GM23338 (cell line): ENCODE results near the gene NOTCH1. TPM values are rescaled to one million over a fixed set of nuclear protein-coding genes. Genes with fewer than 3 reads are reported as not detected.

Source experiments
- ATAC-seq: fragments of 200-7000 bp; cut with Tn5 transposase; 3 replicates; pipeline ENCODE4 v1.9.1; 2020
- DNase-seq: peaks from one replicate; pipeline ENCODE4 v3.0.0-alpha.2; 2015; ENCODE audit warnings: low spot score
- H2AFZ ChIP-seq: fragments of 200-600 bp; sonication (generic); 2 replicates; pipeline ENCODE4 v1.8.0; 2016; ENCODE audit warnings: antibody characterized with exemption, mild to moderate bottlenecking, moderate library complexity
- H3F3A ChIP-seq: fragments of 200-600 bp; sonication (generic); replicated peaks from 2 replicates; pipeline ENCODE4 v1.8.0; 2017; ENCODE audit warnings: antibody characterized with exemption, mixed run types, low read depth
- H3K27ac ChIP-seq: fragments of 200-600 bp; sonication (generic); 2 replicates; pipeline ENCODE4 v1.6.1; 2016; ENCODE audit warnings: low read depth
- H3K27me3 ChIP-seq: fragments of 200-600 bp; sonication (generic); 2 replicates; pipeline ENCODE4 v1.8.0; 2016; ENCODE audit warnings: mild to moderate bottlenecking, mixed run types, moderate library complexity; ENCODE audit not compliant: insufficient read depth
- H3K36me3 ChIP-seq: fragments of 200-600 bp; sonication (generic); 2 replicates; pipeline ENCODE4 v1.8.0; 2016; ENCODE audit warnings: mild to moderate bottlenecking; ENCODE audit not compliant: insufficient read depth
- H3K4me1 ChIP-seq: fragments of 200-600 bp; sonication (generic); 2 replicates; pipeline ENCODE4 v1.8.0; 2016; ENCODE audit warnings: mild to moderate bottlenecking, moderate library complexity; ENCODE audit not compliant: insufficient read depth
- H3K4me2 ChIP-seq: fragments of 200-600 bp; sonication (generic); 2 replicates; pipeline ENCODE4 v1.7.1; 2017; ENCODE audit warnings: mixed run types
- H3K4me3 ChIP-seq: fragments of 200-600 bp; sonication (generic); 2 replicates; pipeline ENCODE4 v1.6.1; 2016; ENCODE audit warnings: mixed run types
- H3K79me2 ChIP-seq: fragments of 200-600 bp; sonication (generic); replicated peaks from 2 replicates; pipeline ENCODE4 v1.8.0; 2017; ENCODE audit warnings: mild to moderate bottlenecking; ENCODE audit not compliant: insufficient read depth
- H3K9me2 ChIP-seq: fragments of 200-600 bp; sonication (generic); 2 replicates; pipeline ENCODE4 v1.8.0; 2017; ENCODE audit not compliant: insufficient read depth
- H4K20me1 ChIP-seq: fragments of 200-600 bp; sonication (generic); replicated peaks from 2 replicates; pipeline ENCODE4 v1.8.0; 2017; ENCODE audit warnings: mild to moderate bottlenecking; ENCODE audit not compliant: insufficient read depth
- H3K27ac Mint-ChIP-seq: 2 replicates; pipeline ENCODE4 v1.8.0; 2020; ENCODE audit warnings: inconsistent platforms, mild to moderate bottlenecking, moderate library complexity, mixed read lengths
- H3K27me3 Mint-ChIP-seq: 3 replicates; pipeline ENCODE4 v1.8.0; 2022; ENCODE audit warnings: low read depth, mild to moderate bottlenecking, moderate library complexity, mixed read lengths, inconsistent platforms; ENCODE audit not compliant: insufficient read depth, poor library complexity
- H3K36me3 Mint-ChIP-seq: 3 replicates; pipeline ENCODE4 v1.8.0; 2021; ENCODE audit warnings: low read depth, mild to moderate bottlenecking, inconsistent platforms, moderate library complexity, mixed read lengths
- H3K4me1 Mint-ChIP-seq: 3 replicates; pipeline ENCODE4 v1.8.0; 2020; ENCODE audit warnings: mild to moderate bottlenecking, inconsistent platforms, mixed read lengths
- H3K4me3 Mint-ChIP-seq: 3 replicates; pipeline ENCODE4 v1.8.0; 2021; ENCODE audit warnings: moderate library complexity, mild to moderate bottlenecking, inconsistent platforms, mixed read lengths
- H3K9me3 Mint-ChIP-seq: 3 replicates; pipeline ENCODE4 v1.8.0; 2020; ENCODE audit warnings: moderate library complexity, mild to moderate bottlenecking, inconsistent platforms, mixed read lengths
- CREB1 ChIP-seq: fragments of 250-450 bp; sonication (Bioruptor Pico); IDR thresholded peaks from 2 replicates; pipeline ENCODE4 v1.5.0; 2020; ENCODE audit warnings: low read depth, mild to moderate bottlenecking, moderate library complexity
- EZH2 ChIP-seq: fragments of 200-600 bp; sonication (generic); IDR thresholded peaks from one replicate; pipeline ENCODE4 v1.8.0; 2017; ENCODE audit warnings: antibody characterized with exemption, mild to moderate bottlenecking, low read depth; ENCODE audit not compliant: unreplicated experiment
- EZH2phosphoT487 ChIP-seq: fragments of 200-600 bp; sonication (generic); IDR thresholded peaks from one replicate; pipeline ENCODE4 v1.8.1; 2018; ENCODE audit warnings: antibody characterized with exemption; ENCODE audit not compliant: unreplicated experiment
- JUNB ChIP-seq: IDR thresholded peaks from one replicate; pipeline ENCODE4 v1.6.1; 2016; ENCODE audit warnings: antibody characterized with exemption; ENCODE audit not compliant: unreplicated experiment
- NANOG ChIP-seq: IDR thresholded peaks from 2 replicates; pipeline ENCODE4 v1.6.1; 2016; ENCODE audit warnings: antibody characterized with exemption, borderline replicate concordance
- ZNF114 ChIP-seq: fragments of 250-450 bp; sonication (Bioruptor Pico); IDR thresholded peaks from 2 replicates; pipeline ENCODE4 v1.5.0; 2020; ENCODE audit warnings: mild to moderate bottlenecking, moderate library complexity
- ZNF331 ChIP-seq: fragments of 250-450 bp; sonication (Bioruptor Pico); IDR thresholded peaks from 2 replicates; pipeline ENCODE4 v1.5.0; 2020; ENCODE audit warnings: low read depth, mild to moderate bottlenecking, moderate library complexity
- polyA plus RNA-seq: library from polyadenylated mRNA; unstranded; fragments of >200 nt; fragmentation: Nextera tagmentation; extraction: Ambion mirVana; gene quantifications from 2 replicates; pipeline ENCODE4 v1.2.1, GENCODE V29; 2016
- total RNA-seq: library from RNA; depleted of rRNA; stranded (reverse); fragments of >200 nt; shearing (Covaris generic); gene quantifications from 2 replicates; pipeline ENCODE4 v1.2.3, GENCODE V29; 2014
- TF ChIP-seq, protein P1 (sequence below): fragments of 250-450 bp; sonication (Bioruptor Pico); IDR thresholded peaks from 2 replicates; pipeline ENCODE4 v1.5.0; 2020; ENCODE audit warnings: mild to moderate bottlenecking, moderate library complexity
- TF ChIP-seq, protein P2 (sequence below): IDR thresholded peaks from one replicate; pipeline ENCODE4 v1.6.1; 2018; ENCODE audit warnings: antibody characterized with exemption; ENCODE audit not compliant: unreplicated experiment
- TF ChIP-seq, protein P3 (sequence below): IDR thresholded peaks from 2 replicates; pipeline ENCODE4 v1.6.1; 2016; ENCODE audit warnings: antibody characterized with exemption
- TF ChIP-seq, protein P4 (sequence below), 2 experiments: fragments of 200-600 bp in 1 of 2; sonication (generic) in 1 of 2; conservative IDR thresholded peaks; 2 replicates each; pipeline versions ENCODE4 v1.5.1 to v1.6.1; 2016 to 2017; ENCODE audit warnings: antibody characterized with exemption in 2 of 2, low read depth in 2 of 2, mild to moderate bottlenecking in 2 of 2, moderate library complexity in 1 of 2

Gene NOTCH1
- total and polyA plus RNA-seq, 2 experiments from 2014 or later: 9.9 to 97.2 TPM

- TF ChIP-seq NANOG (no peak), EZH2phosphoT487 (no peak)
These were observed 20.6 kb downstream of the NOTCH1 start (continued) for GRCh38 chr9:136525207-136525606.

DNA sequence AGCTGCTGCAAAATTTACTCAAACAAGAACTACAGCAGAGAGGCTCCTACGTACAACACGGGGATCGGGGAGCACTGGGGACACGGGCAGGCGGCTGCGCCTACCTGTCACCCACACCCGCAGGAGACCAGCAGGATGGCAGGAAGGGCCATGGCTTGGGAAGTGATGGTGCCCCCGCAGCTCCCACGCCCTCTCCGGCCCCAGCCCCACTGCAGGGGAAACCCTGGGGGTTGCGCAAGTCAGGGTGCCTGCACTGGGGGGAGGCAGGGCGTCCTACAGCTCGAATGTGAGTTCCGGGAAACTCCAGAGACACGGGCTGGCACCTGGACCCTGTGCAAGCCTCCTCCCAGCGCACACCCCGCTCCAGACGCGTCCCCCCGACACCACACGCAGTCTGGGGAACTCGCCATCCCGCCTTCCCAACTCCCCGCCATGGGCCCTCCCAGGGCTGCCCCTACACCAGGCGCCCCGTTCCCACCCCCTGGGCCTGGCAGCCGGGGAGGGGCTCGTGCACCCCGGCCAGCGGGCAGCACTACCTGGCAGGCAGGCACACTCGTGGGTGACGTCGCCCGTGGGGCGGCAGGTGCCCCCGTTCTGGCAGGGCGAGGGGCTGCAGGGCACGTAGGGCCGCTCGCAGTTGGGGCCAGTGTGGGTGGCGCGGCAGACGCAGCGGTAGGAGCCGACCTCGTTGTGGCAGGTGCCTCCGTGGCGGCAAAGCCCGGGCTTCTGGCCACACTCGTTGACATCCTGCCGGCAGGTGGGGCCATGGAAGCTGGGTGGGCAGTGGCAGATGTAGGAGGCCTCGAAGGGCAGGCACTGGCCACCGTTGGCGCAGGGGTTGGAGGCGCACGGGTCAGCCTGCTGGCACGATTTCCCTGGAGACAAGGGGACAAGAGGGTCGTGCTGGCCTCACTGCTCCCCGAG lies 23.3 kb downstream of the NOTCH1 start:
- ATAC-seq: no peak
- H3K4me3 ChIP-seq: no peak overlapping the region
- no peak overlapping the region for H3K4me3 Mint-ChIP-seq
- TF ChIP-seq, protein P1, sequence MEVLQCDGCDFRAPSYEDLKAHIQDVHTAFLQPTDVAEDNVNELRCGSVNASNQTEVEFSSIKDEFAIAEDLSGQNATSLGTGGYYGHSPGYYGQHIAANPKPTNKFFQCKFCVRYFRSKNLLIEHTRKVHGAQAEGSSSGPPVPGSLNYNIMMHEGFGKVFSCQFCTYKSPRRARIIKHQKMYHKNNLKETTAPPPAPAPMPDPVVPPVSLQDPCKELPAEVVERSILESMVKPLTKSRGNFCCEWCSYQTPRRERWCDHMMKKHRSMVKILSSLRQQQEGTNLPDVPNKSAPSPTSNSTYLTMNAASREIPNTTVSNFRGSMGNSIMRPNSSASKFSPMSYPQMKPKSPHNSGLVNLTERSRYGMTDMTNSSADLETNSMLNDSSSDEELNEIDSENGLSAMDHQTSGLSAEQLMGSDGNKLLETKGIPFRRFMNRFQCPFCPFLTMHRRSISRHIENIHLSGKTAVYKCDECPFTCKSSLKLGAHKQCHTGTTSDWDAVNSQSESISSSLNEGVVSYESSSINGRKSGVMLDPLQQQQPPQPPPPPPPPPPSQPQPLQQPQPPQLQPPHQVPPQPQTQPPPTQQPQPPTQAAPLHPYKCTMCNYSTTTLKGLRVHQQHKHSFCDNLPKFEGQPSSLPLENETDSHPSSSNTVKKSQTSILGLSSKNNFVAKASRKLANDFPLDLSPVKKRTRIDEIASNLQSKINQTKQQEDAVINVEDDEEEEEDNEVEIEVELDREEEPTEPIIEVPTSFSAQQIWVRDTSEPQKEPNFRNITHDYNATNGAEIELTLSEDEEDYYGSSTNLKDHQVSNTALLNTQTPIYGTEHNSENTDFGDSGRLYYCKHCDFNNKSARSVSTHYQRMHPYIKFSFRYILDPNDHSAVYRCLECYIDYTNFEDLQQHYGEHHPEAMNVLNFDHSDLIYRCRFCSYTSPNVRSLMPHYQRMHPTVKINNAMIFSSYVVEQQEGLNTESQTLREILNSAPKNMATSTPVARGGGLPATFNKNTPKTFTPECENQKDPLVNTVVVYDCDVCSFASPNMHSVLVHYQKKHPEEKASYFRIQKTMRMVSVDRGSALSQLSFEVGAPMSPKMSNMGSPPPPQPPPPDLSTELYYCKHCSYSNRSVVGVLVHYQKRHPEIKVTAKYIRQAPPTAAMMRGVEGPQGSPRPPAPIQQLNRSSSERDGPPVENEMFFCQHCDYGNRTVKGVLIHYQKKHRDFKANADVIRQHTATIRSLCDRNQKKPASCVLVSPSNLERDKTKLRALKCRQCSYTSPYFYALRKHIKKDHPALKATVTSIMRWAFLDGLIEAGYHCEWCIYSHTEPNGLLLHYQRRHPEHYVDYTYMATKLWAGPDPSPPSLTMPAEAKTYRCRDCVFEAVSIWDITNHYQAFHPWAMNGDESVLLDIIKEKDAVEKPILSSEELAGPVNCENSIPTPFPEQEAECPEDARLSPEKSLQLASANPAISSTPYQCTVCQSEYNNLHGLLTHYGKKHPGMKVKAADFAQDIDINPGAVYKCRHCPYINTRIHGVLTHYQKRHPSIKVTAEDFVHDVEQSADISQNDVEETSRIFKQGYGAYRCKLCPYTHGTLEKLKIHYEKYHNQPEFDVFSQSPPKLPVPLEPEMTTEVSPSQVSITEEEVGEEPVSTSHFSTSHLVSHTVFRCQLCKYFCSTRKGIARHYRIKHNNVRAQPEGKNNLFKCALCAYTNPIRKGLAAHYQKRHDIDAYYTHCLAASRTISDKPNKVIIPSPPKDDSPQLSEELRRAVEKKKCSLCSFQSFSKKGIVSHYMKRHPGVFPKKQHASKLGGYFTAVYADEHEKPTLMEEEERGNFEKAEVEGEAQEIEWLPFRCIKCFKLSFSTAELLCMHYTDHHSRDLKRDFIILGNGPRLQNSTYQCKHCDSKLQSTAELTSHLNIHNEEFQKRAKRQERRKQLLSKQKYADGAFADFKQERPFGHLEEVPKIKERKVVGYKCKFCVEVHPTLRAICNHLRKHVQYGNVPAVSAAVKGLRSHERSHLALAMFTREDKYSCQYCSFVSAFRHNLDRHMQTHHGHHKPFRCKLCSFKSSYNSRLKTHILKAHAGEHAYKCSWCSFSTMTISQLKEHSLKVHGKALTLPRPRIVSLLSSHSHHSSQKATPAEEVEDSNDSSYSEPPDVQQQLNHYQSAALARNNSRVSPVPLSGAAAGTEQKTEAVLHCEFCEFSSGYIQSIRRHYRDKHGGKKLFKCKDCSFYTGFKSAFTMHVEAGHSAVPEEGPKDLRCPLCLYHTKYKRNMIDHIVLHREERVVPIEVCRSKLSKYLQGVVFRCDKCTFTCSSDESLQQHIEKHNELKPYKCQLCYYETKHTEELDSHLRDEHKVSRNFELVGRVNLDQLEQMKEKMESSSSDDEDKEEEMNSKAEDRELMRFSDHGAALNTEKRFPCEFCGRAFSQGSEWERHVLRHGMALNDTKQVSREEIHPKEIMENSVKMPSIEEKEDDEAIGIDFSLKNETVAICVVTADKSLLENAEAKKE (CRISPR knock-in tag): no peak
- TF ChIP-seq CREB1 (CRISPR knock-in tag) (no peak), ZNF114 (CRISPR knock-in tag) (no peak), EZH2 (no peak), ZNF331 (no peak), EZH2phosphoT487 (no peak), JUNB (no peak)
- TF ChIP-seq, protein P2, sequence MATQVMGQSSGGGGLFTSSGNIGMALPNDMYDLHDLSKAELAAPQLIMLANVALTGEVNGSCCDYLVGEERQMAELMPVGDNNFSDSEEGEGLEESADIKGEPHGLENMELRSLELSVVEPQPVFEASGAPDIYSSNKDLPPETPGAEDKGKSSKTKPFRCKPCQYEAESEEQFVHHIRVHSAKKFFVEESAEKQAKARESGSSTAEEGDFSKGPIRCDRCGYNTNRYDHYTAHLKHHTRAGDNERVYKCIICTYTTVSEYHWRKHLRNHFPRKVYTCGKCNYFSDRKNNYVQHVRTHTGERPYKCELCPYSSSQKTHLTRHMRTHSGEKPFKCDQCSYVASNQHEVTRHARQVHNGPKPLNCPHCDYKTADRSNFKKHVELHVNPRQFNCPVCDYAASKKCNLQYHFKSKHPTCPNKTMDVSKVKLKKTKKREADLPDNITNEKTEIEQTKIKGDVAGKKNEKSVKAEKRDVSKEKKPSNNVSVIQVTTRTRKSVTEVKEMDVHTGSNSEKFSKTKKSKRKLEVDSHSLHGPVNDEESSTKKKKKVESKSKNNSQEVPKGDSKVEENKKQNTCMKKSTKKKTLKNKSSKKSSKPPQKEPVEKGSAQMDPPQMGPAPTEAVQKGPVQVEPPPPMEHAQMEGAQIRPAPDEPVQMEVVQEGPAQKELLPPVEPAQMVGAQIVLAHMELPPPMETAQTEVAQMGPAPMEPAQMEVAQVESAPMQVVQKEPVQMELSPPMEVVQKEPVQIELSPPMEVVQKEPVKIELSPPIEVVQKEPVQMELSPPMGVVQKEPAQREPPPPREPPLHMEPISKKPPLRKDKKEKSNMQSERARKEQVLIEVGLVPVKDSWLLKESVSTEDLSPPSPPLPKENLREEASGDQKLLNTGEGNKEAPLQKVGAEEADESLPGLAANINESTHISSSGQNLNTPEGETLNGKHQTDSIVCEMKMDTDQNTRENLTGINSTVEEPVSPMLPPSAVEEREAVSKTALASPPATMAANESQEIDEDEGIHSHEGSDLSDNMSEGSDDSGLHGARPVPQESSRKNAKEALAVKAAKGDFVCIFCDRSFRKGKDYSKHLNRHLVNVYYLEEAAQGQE: no peak
- TF ChIP-seq, protein P3, sequence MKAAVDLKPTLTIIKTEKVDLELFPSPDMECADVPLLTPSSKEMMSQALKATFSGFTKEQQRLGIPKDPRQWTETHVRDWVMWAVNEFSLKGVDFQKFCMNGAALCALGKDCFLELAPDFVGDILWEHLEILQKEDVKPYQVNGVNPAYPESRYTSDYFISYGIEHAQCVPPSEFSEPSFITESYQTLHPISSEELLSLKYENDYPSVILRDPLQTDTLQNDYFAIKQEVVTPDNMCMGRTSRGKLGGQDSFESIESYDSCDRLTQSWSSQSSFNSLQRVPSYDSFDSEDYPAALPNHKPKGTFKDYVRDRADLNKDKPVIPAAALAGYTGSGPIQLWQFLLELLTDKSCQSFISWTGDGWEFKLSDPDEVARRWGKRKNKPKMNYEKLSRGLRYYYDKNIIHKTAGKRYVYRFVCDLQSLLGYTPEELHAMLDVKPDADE: no peak
- TF ChIP-seq, protein P4, sequence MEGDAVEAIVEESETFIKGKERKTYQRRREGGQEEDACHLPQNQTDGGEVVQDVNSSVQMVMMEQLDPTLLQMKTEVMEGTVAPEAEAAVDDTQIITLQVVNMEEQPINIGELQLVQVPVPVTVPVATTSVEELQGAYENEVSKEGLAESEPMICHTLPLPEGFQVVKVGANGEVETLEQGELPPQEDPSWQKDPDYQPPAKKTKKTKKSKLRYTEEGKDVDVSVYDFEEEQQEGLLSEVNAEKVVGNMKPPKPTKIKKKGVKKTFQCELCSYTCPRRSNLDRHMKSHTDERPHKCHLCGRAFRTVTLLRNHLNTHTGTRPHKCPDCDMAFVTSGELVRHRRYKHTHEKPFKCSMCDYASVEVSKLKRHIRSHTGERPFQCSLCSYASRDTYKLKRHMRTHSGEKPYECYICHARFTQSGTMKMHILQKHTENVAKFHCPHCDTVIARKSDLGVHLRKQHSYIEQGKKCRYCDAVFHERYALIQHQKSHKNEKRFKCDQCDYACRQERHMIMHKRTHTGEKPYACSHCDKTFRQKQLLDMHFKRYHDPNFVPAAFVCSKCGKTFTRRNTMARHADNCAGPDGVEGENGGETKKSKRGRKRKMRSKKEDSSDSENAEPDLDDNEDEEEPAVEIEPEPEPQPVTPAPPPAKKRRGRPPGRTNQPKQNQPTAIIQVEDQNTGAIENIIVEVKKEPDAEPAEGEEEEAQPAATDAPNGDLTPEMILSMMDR (conservative IDR thresholded peaks at IDR 0.05; ENCODE audit: low read depth in 2 of 2): no peak

More for the DNA sequence above, 23.3 kb downstream of the NOTCH1 start:
- Histone ChIP-seq H4K20me1 (peaks cover 10% of the 10 kb centered on the region; the same call in 1 of the 2 replicates), H3F3A (no peaks in the 10 kb centered on the region), H3K36me3 (no peaks in the 10 kb centered on the region), H2AFZ (no peak overlapping the region), H3K27ac (no peak overlapping the region), H3K4me1 (no peaks in the 10 kb centered on the region), H3K4me2 (no peak overlapping the region), H3K9me2 (no peaks in the 10 kb centered on the region), H3K79me2 (peaks cover 19% of the 10 kb centered on the region), H3K27me3 (no peaks in the 10 kb centered on the region)
- Mint-ChIP-seq H3K27ac (no peak overlapping the region), H3K9me3 (no peaks in the 10 kb centered on the region), H3K36me3 (peaks cover 13% of the 10 kb centered on the region; the same call in 2 of the 3 replicates), H3K27me3 (peaks cover 10% of the 10 kb centered on the region), H3K4me1 (peaks cover 2% of the 10 kb centered on the region; the same call in 1 of the 3 replicates)
- no peak for DNase-seq
